ENCODE data around the gene HS6ST1.

Gene HS6ST1

GRCh38 chr2:128347171-128347558 lies 28.5 kb upstream of the HS6ST1 start:
- Histone ChIP-seq H3K27ac (ENCODE audit: low read length) (peak overlapping the region; percentile 74), H3K27me3 (ENCODE audit: control insufficient read depth in 1 of 2, insufficient read depth in 2 of 2, low read length in 2 of 2) (no peaks in the 10 kb centered on the region), H3K4me3 (ENCODE audit: low read length in 2 of 2) (no peak overlapping the region), H3K36me3 (ENCODE audit: control insufficient read depth in 2 of 2, insufficient read depth in 2 of 2, low read length in 2 of 2) (no peaks in the 10 kb centered on the region), H3K4me1 (ENCODE audit: control insufficient read depth, insufficient read depth, low read length) (peaks cover 24% of the 10 kb centered on the region), H3K9ac (ENCODE audit: low read length in 2 of 2) (no peak overlapping the region), H3K9me3 (ENCODE audit: control insufficient read depth in 2 of 2, low read length in 2 of 2) (peaks cover 0 to 3% of the 10 kb centered on the region in 2 donors)

- no peaks in the 10 kb centered on the region for H3K27me3 ChIP-seq (ENCODE audit: control insufficient read depth in 1 of 2, insufficient read depth in 2 of 2, low read length in 2 of 2)
- H3K9ac ChIP-seq (ENCODE audit: low read length in 2 of 2), result no peak overlapping the region
- H3K36me3 ChIP-seq (ENCODE audit: control insufficient read depth in 2 of 2, insufficient read depth in 2 of 2, low read length in 2 of 2), result no peaks in the 10 kb centered on the region
- peak overlapping the region; percentile 74 for H3K27ac ChIP-seq (ENCODE audit: low read length)
- no peaks in the 10 kb centered on the region for H3K9me3 ChIP-seq (ENCODE audit: control insufficient read depth in 2 of 2, low read length in 2 of 2)
- no peak overlapping the region for H3K4me3 ChIP-seq (ENCODE audit: low read length in 2 of 2)
- H3K4me1 ChIP-seq (ENCODE audit: control insufficient read depth, insufficient read depth, low read length), result peaks cover 24% of the 10 kb centered on the region
These were observed 27.9 kb upstream of the HS6ST1 start for GRCh38 chr2:128346291-128347170.

- no peaks in the 10 kb centered on the region for H3K9me3 ChIP-seq (ENCODE audit: control insufficient read depth in 2 of 2, low read length in 2 of 2)
- no peak overlapping the region for H3K27ac ChIP-seq (ENCODE audit: low read length)
- peaks cover 24% of the 10 kb centered on the region for H3K4me1 ChIP-seq (ENCODE audit: control insufficient read depth, insufficient read depth, low read length)
- H3K27me3 ChIP-seq (ENCODE audit: control insufficient read depth in 1 of 2, insufficient read depth in 2 of 2, low read length in 2 of 2), result no peaks in the 10 kb centered on the region
- no peaks in the 10 kb centered on the region for H3K36me3 ChIP-seq (ENCODE audit: control insufficient read depth in 2 of 2, insufficient read depth in 2 of 2, low read length in 2 of 2)
- H3K9ac ChIP-seq (ENCODE audit: low read length in 2 of 2), result no peak overlapping the region
- no peak overlapping the region for H3K4me3 ChIP-seq (ENCODE audit: low read length in 2 of 2)
These were observed 26.9 kb upstream of the HS6ST1 start for GRCh38 chr2:128345436-128346165.

GRCh38 chr2:128344101-128344500 lies 25.4 kb upstream of the HS6ST1 start:
- Histone ChIP-seq H3K36me3 (ENCODE audit: control insufficient read depth in 2 of 2, insufficient read depth in 2 of 2, low read length in 2 of 2) (no peaks in the 10 kb centered on the region), H3K27ac (ENCODE audit: low read length) (no peak overlapping the region), H3K9me3 (ENCODE audit: control insufficient read depth in 2 of 2, low read length in 2 of 2) (no peaks in the 10 kb centered on the region), H3K9ac (ENCODE audit: low read length in 2 of 2) (no peak overlapping the region), H3K4me1 (ENCODE audit: control insufficient read depth, insufficient read depth, low read length) (peaks cover 24% of the 10 kb centered on the region), H3K27me3 (ENCODE audit: control insufficient read depth in 1 of 2, insufficient read depth in 2 of 2, low read length in 2 of 2) (no peaks in the 10 kb centered on the region), H3K4me3 (ENCODE audit: low read length in 2 of 2) (no peak overlapping the region)

- H3K4me1 ChIP-seq (ENCODE audit: control insufficient read depth, insufficient read depth, low read length), result peaks cover 18% of the 10 kb centered on the region
- H3K27me3 ChIP-seq (ENCODE audit: control insufficient read depth in 1 of 2, insufficient read depth in 2 of 2, low read length in 2 of 2), result no peaks in the 10 kb centered on the region
- H3K4me3 ChIP-seq (ENCODE audit: low read length in 2 of 2), result no peak overlapping the region
- H3K9ac ChIP-seq (ENCODE audit: low read length in 2 of 2), result no peak overlapping the region
- H3K9me3 ChIP-seq (ENCODE audit: control insufficient read depth in 2 of 2, low read length in 2 of 2), result no peaks in the 10 kb centered on the region
- no peak overlapping the region for H3K27ac ChIP-seq (ENCODE audit: low read length)
- H3K36me3 ChIP-seq (ENCODE audit: control insufficient read depth in 2 of 2, insufficient read depth in 2 of 2, low read length in 2 of 2), result no peaks in the 10 kb centered on the region
These were observed 24.8 kb upstream of the HS6ST1 start for GRCh38 chr2:128343459-128343858.

GRCh38 chr2:128342550-128342949 lies 23.9 kb upstream of the HS6ST1 start:
- Histone ChIP-seq H3K9ac (ENCODE audit: low read length in 2 of 2) (no peak overlapping the region), H3K4me3 (ENCODE audit: low read length in 2 of 2) (no peak overlapping the region), H3K36me3 (ENCODE audit: control insufficient read depth in 2 of 2, insufficient read depth in 2 of 2, low read length in 2 of 2) (no peaks in the 10 kb centered on the region), H3K9me3 (ENCODE audit: control insufficient read depth in 2 of 2, low read length in 2 of 2) (no peaks in the 10 kb centered on the region), H3K27me3 (ENCODE audit: control insufficient read depth in 1 of 2, insufficient read depth in 2 of 2, low read length in 2 of 2) (no peaks in the 10 kb centered on the region), H3K27ac (ENCODE audit: low read length) (no peak overlapping the region), H3K4me1 (ENCODE audit: control insufficient read depth, insufficient read depth, low read length) (peaks cover 9% of the 10 kb centered on the region)

- H3K27ac ChIP-seq (ENCODE audit: low read length), result no peak overlapping the region
- H3K36me3 ChIP-seq (ENCODE audit: control insufficient read depth in 2 of 2, insufficient read depth in 2 of 2, low read length in 2 of 2), result no peaks in the 10 kb centered on the region
- no peaks in the 10 kb centered on the region for H3K27me3 ChIP-seq (ENCODE audit: control insufficient read depth in 1 of 2, insufficient read depth in 2 of 2, low read length in 2 of 2)
- H3K4me1 ChIP-seq (ENCODE audit: control insufficient read depth, insufficient read depth, low read length), result no peaks in the 10 kb centered on the region
- no peaks in the 10 kb centered on the region for H3K9me3 ChIP-seq (ENCODE audit: control insufficient read depth in 2 of 2, low read length in 2 of 2)
- H3K4me3 ChIP-seq (ENCODE audit: low read length in 2 of 2), result no peak overlapping the region
- no peak overlapping the region for H3K9ac ChIP-seq (ENCODE audit: low read length in 2 of 2)
These were observed 23.0 kb upstream of the HS6ST1 start for GRCh38 chr2:128341621-128342020.

GRCh38 chr2:128332091-128332634 lies 13.5 kb upstream of the HS6ST1 start:
- Histone ChIP-seq H3K4me3 (ENCODE audit: low read length in 2 of 2) (no peak overlapping the region), H3K4me1 (ENCODE audit: control insufficient read depth, insufficient read depth, low read length) (no peaks in the 10 kb centered on the region), H3K9ac (ENCODE audit: low read length in 2 of 2) (no peak overlapping the region), H3K36me3 (ENCODE audit: control insufficient read depth in 2 of 2, insufficient read depth in 2 of 2, low read length in 2 of 2) (no peaks in the 10 kb centered on the region), H3K27me3 (ENCODE audit: control insufficient read depth in 1 of 2, insufficient read depth in 2 of 2, low read length in 2 of 2) (no peaks in the 10 kb centered on the region), H3K27ac (ENCODE audit: low read length) (no peak overlapping the region), H3K9me3 (ENCODE audit: control insufficient read depth in 2 of 2, low read length in 2 of 2) (peaks cover 0 to 2% of the 10 kb centered on the region in 2 donors)

- Histone ChIP-seq H3K9ac (ENCODE audit: low read length in 2 of 2) (no peak overlapping the region), H3K9me3 (ENCODE audit: control insufficient read depth in 2 of 2, low read length in 2 of 2) (peaks cover 0 to 2% of the 10 kb centered on the region in 2 donors), H3K36me3 (ENCODE audit: control insufficient read depth in 2 of 2, insufficient read depth in 2 of 2, low read length in 2 of 2) (no peaks in the 10 kb centered on the region), H3K27me3 (ENCODE audit: control insufficient read depth in 1 of 2, insufficient read depth in 2 of 2, low read length in 2 of 2) (no peaks in the 10 kb centered on the region), H3K27ac (ENCODE audit: low read length) (no peak overlapping the region), H3K4me3 (ENCODE audit: low read length in 2 of 2) (no peak overlapping the region), H3K4me1 (ENCODE audit: control insufficient read depth, insufficient read depth, low read length) (peaks cover 9% of the 10 kb centered on the region)
These were observed 11.9 kb upstream of the HS6ST1 start for GRCh38 chr2:128330583-128330982.

GRCh38 chr2:128329607-128330006 lies 10.9 kb upstream of the HS6ST1 start:
- Histone ChIP-seq H3K9ac (ENCODE audit: low read length in 2 of 2) (no peak overlapping the region), H3K4me1 (ENCODE audit: control insufficient read depth, insufficient read depth, low read length) (peaks cover 17% of the 10 kb centered on the region), H3K27me3 (ENCODE audit: control insufficient read depth in 1 of 2, insufficient read depth in 2 of 2, low read length in 2 of 2) (no peaks in the 10 kb centered on the region), H3K36me3 (ENCODE audit: control insufficient read depth in 2 of 2, insufficient read depth in 2 of 2, low read length in 2 of 2) (no peaks in the 10 kb centered on the region), H3K9me3 (ENCODE audit: control insufficient read depth in 2 of 2, low read length in 2 of 2) (peaks cover 0 to 2% of the 10 kb centered on the region in 2 donors), H3K27ac (ENCODE audit: low read length) (no peak overlapping the region), H3K4me3 (ENCODE audit: low read length in 2 of 2) (no peak overlapping the region)

All from stomach smooth muscle (tissue), 2 donors.